H1 (cell line): Measurements from ENCODE around the gene AGAP1. TPM values are rescaled to one million over a fixed set of nuclear protein-coding genes. Genes with fewer than 3 reads are reported as not detected.

ENCODE experiments used
- CTCF ChIA-PET: fragments of 300-600 bp; sonication (Branson Sonifier 250); formaldehyde crosslinking; loops from one replicate; lab custom pipeline; 2021; ENCODE audit not compliant: partially characterized antibody; lab: Charles Lee
- POLR2A ChIA-PET: fragments of 300-600 bp; sonication (Branson Sonifier 250); formaldehyde crosslinking; loops from one replicate; lab custom pipeline; 2021; ENCODE audit warnings: inconsistent platforms; ENCODE audit not compliant: partially characterized antibody; lab: Charles Lee
- DNase-seq, 2 experiments: peaks; one replicate each; pipeline versions ENCODE4 v3.0.0 to v3.0.0-alpha.2; 2010 to 2022; ENCODE audit warnings: low spot score in 2 of 2, low read depth in 1 of 2, mixed read lengths in 1 of 2
- FAIRE-seq: peaks from 2 replicates; lab custom pipeline; 2011; peaks lifted over from hg19 to GRCh38; lab: Jason Lieb, UNC
- H2AFZ ChIP-seq: 2 replicates; pipeline ENCODE4 v1.8.1; 2012; ENCODE audit warnings: low read length, inconsistent platforms
- H2AK5ac ChIP-seq: 2 replicates; pipeline ENCODE4 v1.6.1; 2013; ENCODE audit warnings: low read depth, low read length
- H2BK120ac ChIP-seq: replicated peaks from 2 replicates; pipeline ENCODE3; 2013; ENCODE audit warnings: low read depth, low read length, inconsistent platforms
- H2BK12ac ChIP-seq: 2 replicates; pipeline ENCODE4 v1.6.1; 2013; ENCODE audit warnings: low read depth, low read length
- H2BK15ac ChIP-seq: 2 replicates; pipeline ENCODE4 v1.6.1; 2013; ENCODE audit warnings: low read length
- H2BK20ac ChIP-seq: 2 replicates; pipeline ENCODE4 v1.6.1; 2013; ENCODE audit warnings: low read length
- H2BK5ac ChIP-seq: 2 replicates; pipeline ENCODE4 v1.6.1; 2013; ENCODE audit warnings: low read depth, low read length
- H3K14ac ChIP-seq: 2 replicates; pipeline ENCODE4 v1.6.1; 2013; ENCODE audit warnings: inconsistent platforms; ENCODE audit not compliant: insufficient read length
- H3K18ac ChIP-seq: 2 replicates; pipeline ENCODE4 v1.6.1; 2013; ENCODE audit warnings: low read length; ENCODE audit errors: extremely low read depth
- H3K23ac ChIP-seq: 2 replicates; pipeline ENCODE4 v1.6.1; 2013; ENCODE audit warnings: inconsistent platforms; ENCODE audit not compliant: insufficient read length
- H3K23me2 ChIP-seq: 2 replicates; pipeline ENCODE4 v1.6.1; 2013; ENCODE audit warnings: low read depth, low read length
- H3K27ac ChIP-seq: 2 replicates; pipeline ENCODE4 v1.6.1; 2011; ENCODE audit warnings: low read depth, low read length, inconsistent platforms
- H3K27me3 ChIP-seq, 4 experiments: replicated peaks in 1 of 4; 1 replicate in 1 of 4; 2 replicates in 3 of 4; pipeline versions ENCODE4 v1.6.1 to v1.8.1; 2011 to 2013; ENCODE audit warnings: low read length in 3 of 4, mild to moderate bottlenecking in 3 of 4, inconsistent platforms in 2 of 4, mixed read lengths in 2 of 4, moderate library complexity in 1 of 4; ENCODE audit not compliant: control insufficient read depth in 3 of 4, insufficient read depth in 3 of 4; ENCODE audit errors: extremely low read depth in 1 of 4
- H3K36me3 ChIP-seq, 4 experiments: 2 replicates each; pipeline versions ENCODE4 v1.6.1 to v1.8.1; 2011 to 2013; ENCODE audit warnings: mild to moderate bottlenecking in 4 of 4, low read length in 3 of 4, moderate library complexity in 2 of 4, control low read depth in 1 of 4, inconsistent platforms in 1 of 4; ENCODE audit not compliant: insufficient read depth in 4 of 4, control insufficient read depth in 2 of 4
- H3K4ac ChIP-seq: replicated peaks from 2 replicates; pipeline ENCODE3; 2013; ENCODE audit warnings: low read length, low read depth, mixed read lengths, inconsistent platforms; ENCODE audit not compliant: insufficient read length
- H3K4me1 ChIP-seq, 4 experiments: replicated peaks in 1 of 4; 1 replicate in 1 of 4; 2 replicates in 3 of 4; pipeline versions ENCODE4 v1.6.1 to v1.8.1; 2011 to 2013; ENCODE audit warnings: low read length in 3 of 4, inconsistent platforms in 2 of 4, mixed read lengths in 1 of 4; ENCODE audit not compliant: insufficient read depth in 4 of 4, control insufficient read depth in 3 of 4
- H3K4me2 ChIP-seq, 2 experiments: 2 replicates each; pipeline versions ENCODE4 v1.6.1 to v1.8.1; 2011 to 2013; ENCODE audit warnings: low read depth in 2 of 2, low read length in 2 of 2, control low read depth in 1 of 2, inconsistent platforms in 1 of 2, mild to moderate bottlenecking in 1 of 2; ENCODE audit not compliant: insufficient read depth in 1 of 2
- H3K4me3 ChIP-seq, 4 experiments: fragments of 200-600, 300-600 bp in 1 of 4; sonication (generic), shearing (Covaris generic), sonication (Bioruptor Twin) in 1 of 4; 2 replicates each; pipeline versions ENCODE4 v1.5.1 to v1.8.1; 2011 to 2016; ENCODE audit warnings: low read length in 4 of 4, low read depth in 3 of 4, control low read depth in 2 of 4, inconsistent platforms in 2 of 4, mild to moderate bottlenecking in 2 of 4, mixed read lengths in 1 of 4, moderate library complexity in 1 of 4; ENCODE audit not compliant: insufficient read depth in 2 of 4; ENCODE audit errors: extremely low read depth in 1 of 4
- H3K56ac ChIP-seq: replicated peaks from 2 replicates; pipeline ENCODE3; 2013; ENCODE audit warnings: low read depth, mild to moderate bottlenecking, mixed read lengths, low read length, inconsistent platforms; ENCODE audit not compliant: insufficient read length
- H3K79me1 ChIP-seq: 2 replicates; pipeline ENCODE4 v1.6.1; 2013; ENCODE audit warnings: low read depth, low read length, control low read depth
- H3K79me2 ChIP-seq, 2 experiments: 2 replicates each; pipeline versions ENCODE4 v1.6.1 to v1.8.1; 2012 to 2013; ENCODE audit warnings: low read length in 2 of 2, mild to moderate bottlenecking in 2 of 2, inconsistent platforms in 1 of 2; ENCODE audit not compliant: insufficient read depth in 2 of 2, control insufficient read depth in 1 of 2
- H3K9ac ChIP-seq, 4 experiments: replicated peaks in 1 of 4; 1 replicate in 1 of 4; 2 replicates in 3 of 4; pipeline versions ENCODE4 v1.6.1 to v1.8.1; 2011 to 2013; ENCODE audit warnings: low read depth in 3 of 4, low read length in 3 of 4, control low read depth in 2 of 4, mild to moderate bottlenecking in 2 of 4, moderate library complexity in 2 of 4, inconsistent platforms in 1 of 4; ENCODE audit errors: extremely low read depth in 1 of 4
- H3K9me3 ChIP-seq, 2 experiments: 2 replicates each; pipeline versions ENCODE4 v1.6.1 to v1.8.1; 2012 to 2013; ENCODE audit warnings: mild to moderate bottlenecking in 2 of 2, moderate library complexity in 2 of 2, control low read depth in 1 of 2, inconsistent platforms in 1 of 2, low read depth in 1 of 2, low read length in 1 of 2, mixed read lengths in 1 of 2; ENCODE audit not compliant: insufficient read depth in 2 of 2
- H4K20me1 ChIP-seq, 2 experiments: replicated peaks in 1 of 2; 2 replicates each; pipeline versions ENCODE3 to v1.8.1; 2011 to 2013; ENCODE audit warnings: inconsistent platforms in 2 of 2, low read length in 2 of 2, mild to moderate bottlenecking in 1 of 2; ENCODE audit not compliant: insufficient read depth in 2 of 2, control insufficient read depth in 1 of 2
- H4K5ac ChIP-seq: 2 replicates; pipeline ENCODE4 v1.6.1; 2013; ENCODE audit warnings: low read length, low read depth, mixed read lengths, inconsistent platforms; ENCODE audit not compliant: insufficient read length
- H4K8ac ChIP-seq: 2 replicates; pipeline ENCODE4 v1.8.0; 2013; ENCODE audit warnings: mild to moderate bottlenecking, moderate library complexity, low read length, inconsistent platforms; ENCODE audit not compliant: insufficient read depth; ENCODE audit errors: extremely low read depth
- H4K91ac ChIP-seq: replicated peaks from 2 replicates; pipeline ENCODE3; 2013; ENCODE audit warnings: low read length, mixed read lengths, inconsistent platforms; ENCODE audit not compliant: insufficient read length
- BACH1 ChIP-seq: IDR thresholded peaks from 2 replicates; pipeline ENCODE4 v1.6.1; 2012; ENCODE audit warnings: low read length, improper control_type of control experiment
- CEBPB ChIP-seq: IDR thresholded peaks from 2 replicates; pipeline ENCODE4 v1.6.1; 2012; ENCODE audit warnings: low read depth, low read length
- CTBP2 ChIP-seq: IDR thresholded peaks from 2 replicates; pipeline ENCODE4 v1.7.0; 2011; ENCODE audit warnings: borderline replicate concordance, mild to moderate bottlenecking, moderate library complexity, mixed read lengths, low read length; ENCODE audit not compliant: insufficient read depth, insufficient read length
- EGR1 ChIP-seq: IDR thresholded peaks from 2 replicates; pipeline ENCODE4 v1.6.1; 2011; ENCODE audit warnings: low read depth, low read length, borderline replicate concordance
- HDAC2 ChIP-seq, 2 experiments: fragments of 300-600 bp in 1 of 2; sonication (generic) in 1 of 2; IDR thresholded peaks; 2 replicates each; pipeline ENCODE4 v1.6.1; 2011 to 2012; ENCODE audit warnings: low read depth in 2 of 2, low read length in 2 of 2, mild to moderate bottlenecking in 2 of 2, moderate library complexity in 2 of 2, borderline replicate concordance in 1 of 2, inconsistent platforms in 1 of 2
- PHF8 ChIP-seq: fragments of 200-600 bp; sonication (generic); conservative IDR thresholded peaks from 2 replicates; pipeline ENCODE4 v1.7.1; 2012; ENCODE audit warnings: low read depth, mild to moderate bottlenecking, inconsistent platforms, low read length, moderate library complexity
- RAD21 ChIP-seq, 2 experiments: IDR thresholded peaks in 1 of 2; conservative IDR thresholded peaks in 1 of 2; 2 replicates each; pipeline ENCODE4 v1.6.1; 2011; ENCODE audit warnings: low read depth in 2 of 2, low read length in 2 of 2, improper control_type of control experiment in 1 of 2, inconsistent platforms in 1 of 2, mild to moderate bottlenecking in 1 of 2, moderate library complexity in 1 of 2
- RFX5 ChIP-seq: IDR thresholded peaks from 2 replicates; pipeline ENCODE4 v1.6.1; 2011; ENCODE audit warnings: low read depth, low read length, improper control_type of control experiment, borderline replicate concordance
- SAP30 ChIP-seq: fragments of 300-600 bp; sonication (generic); IDR thresholded peaks from 2 replicates; pipeline ENCODE4 v1.7.1; 2012; ENCODE audit warnings: low read length, moderate library complexity, mild to moderate bottlenecking, inconsistent platforms; ENCODE audit not compliant: insufficient read depth, insufficient replicate concordance
- SIN3A ChIP-seq, 2 experiments: IDR thresholded peaks in 1 of 2; conservative IDR thresholded peaks in 1 of 2; 2 replicates each; pipeline ENCODE4 v1.6.1; 2011 to 2012; ENCODE audit warnings: low read length in 2 of 2, improper control_type of control experiment in 1 of 2, low read depth in 1 of 2, mild to moderate bottlenecking in 1 of 2
- WGBS, 2 experiments: shearing (Covaris generic) in 1 of 2; methylation state at CpG; one replicate each; pipeline versions ENCODE4 v1.1.6 to v1.1.7; 2013 to 2015; ENCODE audit warnings: low lambda C conversion rate in 2 of 2, mixed read lengths in 2 of 2, inconsistent platforms in 1 of 2, low coverage in 1 of 2, missing lambda C conversion rate in 1 of 2; ENCODE audit not compliant: insufficient replicate concordance in 2 of 2, insufficient coverage in 1 of 2, insufficient read length in 1 of 2; ENCODE audit errors: extremely low coverage in 1 of 2, missing lambda C conversion rate in 1 of 2; 5-methylcytosine and 5-hydroxymethylcytosine counted together
- polyA plus RNA-seq, 7 experiments: library from polyadenylated mRNA; depleted of rRNA in 3 of 7; stranded (reverse) in 5 of 7; unstranded in 2 of 7; fragments of >200 nt in 5 of 7; fragments of 200-250 nt in 2 of 7; gene quantifications; 1 replicate in 5 of 7; 2 replicates in 1 of 7; 4 replicates in 1 of 7; pipeline versions ENCODE4 v1.2.1 to v1.2.3, GENCODE V29; 2011 to 2013; ENCODE audit warnings: missing spikeins in 2 of 7, mixed read lengths in 2 of 7
- total RNA-seq: library from RNA; stranded (reverse); fragmentation: NEBNext Ultra II Directional; extraction: Animal tissue kit (Norgen Biotek cat#: 25700); gene quantifications from 2 replicates; pipeline ENCODE4 v1.2.1, GENCODE V29; 2021
- TF ChIP-seq, protein P1 (sequence below): IDR thresholded peaks from 2 replicates; pipeline ENCODE4 v1.6.1; 2012; ENCODE audit warnings: inconsistent platforms
- TF ChIP-seq, protein P2 (sequence below): IDR thresholded peaks from 2 replicates; pipeline ENCODE4 v1.6.1; 2012; ENCODE audit warnings: inconsistent platforms

Gene AGAP1
- total and polyA plus RNA-seq, 2 of the 8 experiments (the other 6 are each of a cell fraction or from before 2014, with no cell fraction given) = 18.1 to 39.4 TPM

DNA sequence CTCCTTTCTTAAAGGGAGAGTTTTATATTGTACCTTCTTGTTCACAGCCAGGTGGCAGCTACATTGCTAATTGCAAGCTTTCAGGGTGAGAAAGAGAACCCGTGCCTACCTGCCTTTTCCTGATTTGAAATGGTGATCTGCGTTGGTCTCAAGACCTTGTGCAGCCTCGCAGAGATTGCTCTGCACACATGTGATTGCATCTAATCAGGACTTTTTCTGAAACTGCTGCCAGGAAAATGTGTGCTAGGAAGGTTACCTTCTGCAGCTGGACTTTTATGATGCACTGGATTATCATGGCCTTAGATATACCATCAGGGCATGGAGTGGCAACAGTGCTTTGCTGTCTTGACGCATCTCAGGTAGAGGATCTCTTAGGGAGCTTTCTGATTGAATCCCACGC lies 45.1 kb downstream of the AGAP1 start:
- FAIRE-seq = no peak
- TF ChIP-seq BACH1 (no peak), RFX5 (no peak), HDAC2 (IDR thresholded peaks at IDR 0.05; ENCODE audit: borderline replicate concordance in 1 of 2, low read depth in 2 of 2, low read length in 2 of 2) (no peak), RAD21 (IDR thresholded peaks at IDR 0.05 in 1 of 2, conservative IDR thresholded peaks at IDR 0.05 in 1 of 2; ENCODE audit: low read depth in 2 of 2, low read length in 2 of 2) (no peak), PHF8 (no peak), CTBP2 (no peak), EGR1 (no peak), SIN3A (conservative IDR thresholded peaks at IDR 0.05 in 1 of 2, IDR thresholded peaks at IDR 0.05 in 1 of 2; ENCODE audit: low read depth in 1 of 2, low read length in 2 of 2) (no peak), SAP30 (no peak), CEBPB (no peak)
- TF ChIP-seq, protein P1, sequence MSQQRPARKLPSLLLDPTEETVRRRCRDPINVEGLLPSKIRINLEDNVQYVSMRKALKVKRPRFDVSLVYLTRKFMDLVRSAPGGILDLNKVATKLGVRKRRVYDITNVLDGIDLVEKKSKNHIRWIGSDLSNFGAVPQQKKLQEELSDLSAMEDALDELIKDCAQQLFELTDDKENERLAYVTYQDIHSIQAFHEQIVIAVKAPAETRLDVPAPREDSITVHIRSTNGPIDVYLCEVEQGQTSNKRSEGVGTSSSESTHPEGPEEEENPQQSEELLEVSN = no peak
- TF ChIP-seq, protein P2, sequence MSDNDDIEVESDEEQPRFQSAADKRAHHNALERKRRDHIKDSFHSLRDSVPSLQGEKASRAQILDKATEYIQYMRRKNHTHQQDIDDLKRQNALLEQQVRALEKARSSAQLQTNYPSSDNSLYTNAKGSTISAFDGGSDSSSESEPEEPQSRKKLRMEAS = no peak

More for the DNA sequence above, 45.1 kb downstream of the AGAP1 start:
- Histone ChIP-seq H4K20me1 (peaks cover 9 to 12% of the 10 kb centered on the region in 2 experiments), H3K36me3 (no peaks in the 10 kb centered on the region), H2BK120ac (no peak overlapping the region), H3K4me3 (no peak overlapping the region), H2AK5ac (no peak overlapping the region), H3K4me2 (no peak overlapping the region), H3K23me2 (no peaks in the 10 kb centered on the region), H3K56ac (no peak overlapping the region), H3K23ac (no peak overlapping the region), H3K9ac (no peak overlapping the region), H3K27me3 (no peaks in the 10 kb centered on the region), H3K4me1 (peaks cover 7 to 19% (median 13%) of the 10 kb centered on the region in 4 experiments), H3K79me1 (peaks cover 20% of the 10 kb centered on the region), H2AFZ (no peak overlapping the region), H3K4ac (no peak overlapping the region), H4K91ac (no peak overlapping the region), H3K18ac (no peak overlapping the region), H3K14ac (no peak overlapping the region), H2BK5ac (no peak overlapping the region), H4K5ac (no peak overlapping the region), H4K8ac (no peak overlapping the region), H3K9me3 (no peaks in the 10 kb centered on the region), H2BK12ac (no peak overlapping the region), H2BK15ac (no peak overlapping the region), H3K79me2 (peaks cover 0 to 90% of the 10 kb centered on the region in 2 experiments; a peak in 2 of 4 replicates), H3K27ac (no peak overlapping the region), H2BK20ac (no peak overlapping the region)
- no peak for DNase-seq
- CTCF ChIA-PET = interaction anchor here (0.6 to 3.2 kb wide), 5 partner anchors 9 to 176 kb away, joined by 3 to 11 read pairs (median 3); no protein-coding TSS in a partner anchor
- POLR2A ChIA-PET = no interaction called here
- WGBS, 2 experiments = 87% methylated on average over 5 of the region's 5 CpGs; no CpG with 5 or more reads in 1 of the 2 experiments
